ENCODE data around the gene FOXB1.

DNA sequence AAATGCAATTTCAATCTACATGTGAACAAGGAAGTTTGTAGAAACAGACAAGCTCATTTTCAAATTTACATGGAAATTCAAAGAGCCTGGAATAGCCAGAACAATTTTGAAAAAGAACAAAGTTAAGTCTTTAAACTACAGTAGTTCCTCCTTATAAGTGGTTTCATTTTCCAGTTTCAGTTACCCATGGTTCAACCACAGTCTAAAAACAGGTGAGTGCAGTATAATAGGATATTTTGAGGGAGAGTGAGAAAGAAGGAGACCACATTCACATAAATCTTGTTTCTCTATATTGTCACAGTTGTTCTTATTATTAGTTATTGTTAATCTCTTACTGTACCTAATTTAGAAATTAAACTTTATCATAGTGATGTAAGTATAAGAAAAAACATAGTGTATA lies 45.8 kb upstream of the FOXB1 start:
- TF ChIP-seq, protein P1, sequence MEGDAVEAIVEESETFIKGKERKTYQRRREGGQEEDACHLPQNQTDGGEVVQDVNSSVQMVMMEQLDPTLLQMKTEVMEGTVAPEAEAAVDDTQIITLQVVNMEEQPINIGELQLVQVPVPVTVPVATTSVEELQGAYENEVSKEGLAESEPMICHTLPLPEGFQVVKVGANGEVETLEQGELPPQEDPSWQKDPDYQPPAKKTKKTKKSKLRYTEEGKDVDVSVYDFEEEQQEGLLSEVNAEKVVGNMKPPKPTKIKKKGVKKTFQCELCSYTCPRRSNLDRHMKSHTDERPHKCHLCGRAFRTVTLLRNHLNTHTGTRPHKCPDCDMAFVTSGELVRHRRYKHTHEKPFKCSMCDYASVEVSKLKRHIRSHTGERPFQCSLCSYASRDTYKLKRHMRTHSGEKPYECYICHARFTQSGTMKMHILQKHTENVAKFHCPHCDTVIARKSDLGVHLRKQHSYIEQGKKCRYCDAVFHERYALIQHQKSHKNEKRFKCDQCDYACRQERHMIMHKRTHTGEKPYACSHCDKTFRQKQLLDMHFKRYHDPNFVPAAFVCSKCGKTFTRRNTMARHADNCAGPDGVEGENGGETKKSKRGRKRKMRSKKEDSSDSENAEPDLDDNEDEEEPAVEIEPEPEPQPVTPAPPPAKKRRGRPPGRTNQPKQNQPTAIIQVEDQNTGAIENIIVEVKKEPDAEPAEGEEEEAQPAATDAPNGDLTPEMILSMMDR (conservative IDR thresholded peaks at IDR 0.05) = no peak
- TF ChIP-seq ZFX (IDR thresholded peaks at IDR 0.05) = no peak

Data from C4-2B (cell line).